ENCODE results near the gene FAM24B.
"Not testable (repeated sequence)": the region's sequence is repeated elsewhere in the genome, so short reads cannot be mapped to it uniquely, and the experiment has no call there.

DNA sequence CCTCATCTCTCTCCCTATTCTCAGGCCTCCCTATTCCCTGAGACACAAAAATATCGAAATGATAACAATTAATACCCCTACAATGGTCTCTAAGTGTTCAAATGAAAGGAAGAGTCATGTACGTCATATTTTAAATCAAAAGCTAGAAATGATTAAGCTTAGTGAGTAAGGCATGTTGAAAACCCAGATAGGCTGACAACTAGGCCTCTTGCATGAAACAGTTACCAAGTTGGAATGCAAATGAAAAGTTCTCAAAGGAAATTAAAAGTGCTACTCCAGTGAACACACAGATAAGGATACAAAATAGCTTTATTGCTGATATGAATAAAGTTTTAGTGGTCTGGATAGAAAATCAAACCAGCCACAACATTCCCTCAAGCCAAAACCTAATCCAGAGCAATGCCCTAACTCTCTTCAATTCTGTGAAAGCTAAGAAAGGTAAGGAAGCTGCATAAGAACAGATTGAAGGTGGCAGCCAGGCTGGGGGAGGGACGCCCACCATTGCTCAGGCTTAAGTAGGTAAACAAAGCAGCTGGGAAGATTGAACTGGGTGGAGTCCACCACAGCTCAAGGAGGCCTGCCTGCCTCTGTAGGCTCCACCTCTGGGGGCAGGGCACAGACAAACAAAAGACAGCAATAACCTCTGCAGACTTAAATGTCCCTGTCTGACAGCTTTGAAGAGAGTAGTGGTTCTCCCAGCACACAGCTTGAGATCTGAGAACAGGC is 12.5 kb downstream of the FAM24B start:
- TF ChIP-seq POLR2AphosphoS5 (IDR thresholded peaks at IDR 0.05; ENCODE audit: low read depth); STAT1 (IDR thresholded peaks at IDR 0.05; ENCODE audit: unreplicated experiment); JUNB (IDR thresholded peaks at IDR 0.05; ENCODE audit: unreplicated experiment); EZH2 (IDR thresholded peaks at IDR 0.05; ENCODE audit: low read depth, unreplicated experiment); NANOG (IDR thresholded peaks at IDR 0.05; ENCODE audit: borderline replicate concordance); CREB1 (CRISPR knock-in tag; IDR thresholded peaks at IDR 0.05; ENCODE audit: low read depth); EZH2phosphoT487 (IDR thresholded peaks at IDR 0.05; ENCODE audit: unreplicated experiment); ETS1 (IDR thresholded peaks at IDR 0.05); ZNF114 (CRISPR knock-in tag; IDR thresholded peaks at IDR 0.05); ZNF331 (CRISPR knock-in tag; IDR thresholded peaks at IDR 0.05; ENCODE audit: low read depth): not testable (repeated sequence)
- TF ChIP-seq, protein P1, sequence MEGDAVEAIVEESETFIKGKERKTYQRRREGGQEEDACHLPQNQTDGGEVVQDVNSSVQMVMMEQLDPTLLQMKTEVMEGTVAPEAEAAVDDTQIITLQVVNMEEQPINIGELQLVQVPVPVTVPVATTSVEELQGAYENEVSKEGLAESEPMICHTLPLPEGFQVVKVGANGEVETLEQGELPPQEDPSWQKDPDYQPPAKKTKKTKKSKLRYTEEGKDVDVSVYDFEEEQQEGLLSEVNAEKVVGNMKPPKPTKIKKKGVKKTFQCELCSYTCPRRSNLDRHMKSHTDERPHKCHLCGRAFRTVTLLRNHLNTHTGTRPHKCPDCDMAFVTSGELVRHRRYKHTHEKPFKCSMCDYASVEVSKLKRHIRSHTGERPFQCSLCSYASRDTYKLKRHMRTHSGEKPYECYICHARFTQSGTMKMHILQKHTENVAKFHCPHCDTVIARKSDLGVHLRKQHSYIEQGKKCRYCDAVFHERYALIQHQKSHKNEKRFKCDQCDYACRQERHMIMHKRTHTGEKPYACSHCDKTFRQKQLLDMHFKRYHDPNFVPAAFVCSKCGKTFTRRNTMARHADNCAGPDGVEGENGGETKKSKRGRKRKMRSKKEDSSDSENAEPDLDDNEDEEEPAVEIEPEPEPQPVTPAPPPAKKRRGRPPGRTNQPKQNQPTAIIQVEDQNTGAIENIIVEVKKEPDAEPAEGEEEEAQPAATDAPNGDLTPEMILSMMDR (conservative IDR thresholded peaks at IDR 0.05; ENCODE audit: low read depth in 2 of 2) = not testable (repeated sequence)
- TF ChIP-seq, protein P2, sequence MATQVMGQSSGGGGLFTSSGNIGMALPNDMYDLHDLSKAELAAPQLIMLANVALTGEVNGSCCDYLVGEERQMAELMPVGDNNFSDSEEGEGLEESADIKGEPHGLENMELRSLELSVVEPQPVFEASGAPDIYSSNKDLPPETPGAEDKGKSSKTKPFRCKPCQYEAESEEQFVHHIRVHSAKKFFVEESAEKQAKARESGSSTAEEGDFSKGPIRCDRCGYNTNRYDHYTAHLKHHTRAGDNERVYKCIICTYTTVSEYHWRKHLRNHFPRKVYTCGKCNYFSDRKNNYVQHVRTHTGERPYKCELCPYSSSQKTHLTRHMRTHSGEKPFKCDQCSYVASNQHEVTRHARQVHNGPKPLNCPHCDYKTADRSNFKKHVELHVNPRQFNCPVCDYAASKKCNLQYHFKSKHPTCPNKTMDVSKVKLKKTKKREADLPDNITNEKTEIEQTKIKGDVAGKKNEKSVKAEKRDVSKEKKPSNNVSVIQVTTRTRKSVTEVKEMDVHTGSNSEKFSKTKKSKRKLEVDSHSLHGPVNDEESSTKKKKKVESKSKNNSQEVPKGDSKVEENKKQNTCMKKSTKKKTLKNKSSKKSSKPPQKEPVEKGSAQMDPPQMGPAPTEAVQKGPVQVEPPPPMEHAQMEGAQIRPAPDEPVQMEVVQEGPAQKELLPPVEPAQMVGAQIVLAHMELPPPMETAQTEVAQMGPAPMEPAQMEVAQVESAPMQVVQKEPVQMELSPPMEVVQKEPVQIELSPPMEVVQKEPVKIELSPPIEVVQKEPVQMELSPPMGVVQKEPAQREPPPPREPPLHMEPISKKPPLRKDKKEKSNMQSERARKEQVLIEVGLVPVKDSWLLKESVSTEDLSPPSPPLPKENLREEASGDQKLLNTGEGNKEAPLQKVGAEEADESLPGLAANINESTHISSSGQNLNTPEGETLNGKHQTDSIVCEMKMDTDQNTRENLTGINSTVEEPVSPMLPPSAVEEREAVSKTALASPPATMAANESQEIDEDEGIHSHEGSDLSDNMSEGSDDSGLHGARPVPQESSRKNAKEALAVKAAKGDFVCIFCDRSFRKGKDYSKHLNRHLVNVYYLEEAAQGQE (IDR thresholded peaks at IDR 0.05; ENCODE audit: unreplicated experiment) = not testable (repeated sequence)
- TF ChIP-seq, protein P3, sequence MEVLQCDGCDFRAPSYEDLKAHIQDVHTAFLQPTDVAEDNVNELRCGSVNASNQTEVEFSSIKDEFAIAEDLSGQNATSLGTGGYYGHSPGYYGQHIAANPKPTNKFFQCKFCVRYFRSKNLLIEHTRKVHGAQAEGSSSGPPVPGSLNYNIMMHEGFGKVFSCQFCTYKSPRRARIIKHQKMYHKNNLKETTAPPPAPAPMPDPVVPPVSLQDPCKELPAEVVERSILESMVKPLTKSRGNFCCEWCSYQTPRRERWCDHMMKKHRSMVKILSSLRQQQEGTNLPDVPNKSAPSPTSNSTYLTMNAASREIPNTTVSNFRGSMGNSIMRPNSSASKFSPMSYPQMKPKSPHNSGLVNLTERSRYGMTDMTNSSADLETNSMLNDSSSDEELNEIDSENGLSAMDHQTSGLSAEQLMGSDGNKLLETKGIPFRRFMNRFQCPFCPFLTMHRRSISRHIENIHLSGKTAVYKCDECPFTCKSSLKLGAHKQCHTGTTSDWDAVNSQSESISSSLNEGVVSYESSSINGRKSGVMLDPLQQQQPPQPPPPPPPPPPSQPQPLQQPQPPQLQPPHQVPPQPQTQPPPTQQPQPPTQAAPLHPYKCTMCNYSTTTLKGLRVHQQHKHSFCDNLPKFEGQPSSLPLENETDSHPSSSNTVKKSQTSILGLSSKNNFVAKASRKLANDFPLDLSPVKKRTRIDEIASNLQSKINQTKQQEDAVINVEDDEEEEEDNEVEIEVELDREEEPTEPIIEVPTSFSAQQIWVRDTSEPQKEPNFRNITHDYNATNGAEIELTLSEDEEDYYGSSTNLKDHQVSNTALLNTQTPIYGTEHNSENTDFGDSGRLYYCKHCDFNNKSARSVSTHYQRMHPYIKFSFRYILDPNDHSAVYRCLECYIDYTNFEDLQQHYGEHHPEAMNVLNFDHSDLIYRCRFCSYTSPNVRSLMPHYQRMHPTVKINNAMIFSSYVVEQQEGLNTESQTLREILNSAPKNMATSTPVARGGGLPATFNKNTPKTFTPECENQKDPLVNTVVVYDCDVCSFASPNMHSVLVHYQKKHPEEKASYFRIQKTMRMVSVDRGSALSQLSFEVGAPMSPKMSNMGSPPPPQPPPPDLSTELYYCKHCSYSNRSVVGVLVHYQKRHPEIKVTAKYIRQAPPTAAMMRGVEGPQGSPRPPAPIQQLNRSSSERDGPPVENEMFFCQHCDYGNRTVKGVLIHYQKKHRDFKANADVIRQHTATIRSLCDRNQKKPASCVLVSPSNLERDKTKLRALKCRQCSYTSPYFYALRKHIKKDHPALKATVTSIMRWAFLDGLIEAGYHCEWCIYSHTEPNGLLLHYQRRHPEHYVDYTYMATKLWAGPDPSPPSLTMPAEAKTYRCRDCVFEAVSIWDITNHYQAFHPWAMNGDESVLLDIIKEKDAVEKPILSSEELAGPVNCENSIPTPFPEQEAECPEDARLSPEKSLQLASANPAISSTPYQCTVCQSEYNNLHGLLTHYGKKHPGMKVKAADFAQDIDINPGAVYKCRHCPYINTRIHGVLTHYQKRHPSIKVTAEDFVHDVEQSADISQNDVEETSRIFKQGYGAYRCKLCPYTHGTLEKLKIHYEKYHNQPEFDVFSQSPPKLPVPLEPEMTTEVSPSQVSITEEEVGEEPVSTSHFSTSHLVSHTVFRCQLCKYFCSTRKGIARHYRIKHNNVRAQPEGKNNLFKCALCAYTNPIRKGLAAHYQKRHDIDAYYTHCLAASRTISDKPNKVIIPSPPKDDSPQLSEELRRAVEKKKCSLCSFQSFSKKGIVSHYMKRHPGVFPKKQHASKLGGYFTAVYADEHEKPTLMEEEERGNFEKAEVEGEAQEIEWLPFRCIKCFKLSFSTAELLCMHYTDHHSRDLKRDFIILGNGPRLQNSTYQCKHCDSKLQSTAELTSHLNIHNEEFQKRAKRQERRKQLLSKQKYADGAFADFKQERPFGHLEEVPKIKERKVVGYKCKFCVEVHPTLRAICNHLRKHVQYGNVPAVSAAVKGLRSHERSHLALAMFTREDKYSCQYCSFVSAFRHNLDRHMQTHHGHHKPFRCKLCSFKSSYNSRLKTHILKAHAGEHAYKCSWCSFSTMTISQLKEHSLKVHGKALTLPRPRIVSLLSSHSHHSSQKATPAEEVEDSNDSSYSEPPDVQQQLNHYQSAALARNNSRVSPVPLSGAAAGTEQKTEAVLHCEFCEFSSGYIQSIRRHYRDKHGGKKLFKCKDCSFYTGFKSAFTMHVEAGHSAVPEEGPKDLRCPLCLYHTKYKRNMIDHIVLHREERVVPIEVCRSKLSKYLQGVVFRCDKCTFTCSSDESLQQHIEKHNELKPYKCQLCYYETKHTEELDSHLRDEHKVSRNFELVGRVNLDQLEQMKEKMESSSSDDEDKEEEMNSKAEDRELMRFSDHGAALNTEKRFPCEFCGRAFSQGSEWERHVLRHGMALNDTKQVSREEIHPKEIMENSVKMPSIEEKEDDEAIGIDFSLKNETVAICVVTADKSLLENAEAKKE (CRISPR knock-in tag; IDR thresholded peaks at IDR 0.05) = not testable (repeated sequence)

Measured in GM23338 (cell line).